Measurements from ENCODE around the gene ATP8B3. TPM values are rescaled to one million over a fixed set of nuclear protein-coding genes. Genes with fewer than 3 reads are reported as not detected.

ATP8B3 gene
- total and polyA plus RNA-seq, 9 of the 15 experiments (the other 6 are each of a cell fraction or from before 2014, with no cell fraction given): 1.2 to 12.3 (median 3.8) TPM

GRCh38 chr19:1826557-1827521 lies 14.8 kb upstream of the ATP8B3 start (continued):
- TF ChIP-seq YY1 (IDR thresholded peaks at IDR 0.05; ENCODE audit: borderline replicate concordance in 1 of 3, control insufficient read depth in 1 of 3, extremely low read depth in 1 of 3, insufficient read depth in 3 of 3, insufficient read length in 1 of 3, insufficient replicate concordance in 2 of 3, low read depth in 1 of 3, low read length in 2 of 3) (peak in 1 of 3 experiments; percentile 8), BRCA1 (IDR thresholded peaks at IDR 0.05) (no peak), BRCA1 (CRISPR knock-in tag; IDR thresholded peaks at IDR 0.05) (no peak), CBX3 (IDR thresholded peaks at IDR 0.05; ENCODE audit: borderline replicate concordance in 1 of 2, low read length in 2 of 2) (0 out of 3 replicates have a peak, but pooled peaks of 1 of the 2 experiments have one; percentile 6), ZNF551 (CRISPR knock-in tag; IDR thresholded peaks at IDR 0.05) (no peak), ZBTB11 (CRISPR knock-in tag; IDR thresholded peaks at IDR 0.05) (0 out of 6 replicates have a peak, but pooled peaks of 1 of the 3 experiments have one; percentile 8), ZNF263 (CRISPR knock-in tag; IDR thresholded peaks at IDR 0.05; ENCODE audit: borderline replicate concordance) (peak; percentile 96), GABPB1 (CRISPR knock-in tag; IDR thresholded peaks at IDR 0.05) (0 out of 2 replicates have a peak, but pooled peaks have one; percentile 16), ARID4B (CRISPR knock-in tag; IDR thresholded peaks at IDR 0.05) (peak; percentile 19), NFE2L1 (tag; IDR thresholded peaks at IDR 0.05; ENCODE audit: borderline replicate concordance, low read depth) (no peak), EGR1 (conservative IDR thresholded peaks at IDR 0.05) (peak; percentile 97), POLR2A (conservative IDR thresholded peaks at IDR 0.05) (peak; percentile 60; the same call in 1 of the 2 replicates), MTA3 (IDR thresholded peaks at IDR 0.05; ENCODE audit: borderline replicate concordance) (peak; percentile 41), PHB2 (IDR thresholded peaks at IDR 0.05; ENCODE audit: low read depth) (no peak)
- TF ChIP-seq, protein P1, sequence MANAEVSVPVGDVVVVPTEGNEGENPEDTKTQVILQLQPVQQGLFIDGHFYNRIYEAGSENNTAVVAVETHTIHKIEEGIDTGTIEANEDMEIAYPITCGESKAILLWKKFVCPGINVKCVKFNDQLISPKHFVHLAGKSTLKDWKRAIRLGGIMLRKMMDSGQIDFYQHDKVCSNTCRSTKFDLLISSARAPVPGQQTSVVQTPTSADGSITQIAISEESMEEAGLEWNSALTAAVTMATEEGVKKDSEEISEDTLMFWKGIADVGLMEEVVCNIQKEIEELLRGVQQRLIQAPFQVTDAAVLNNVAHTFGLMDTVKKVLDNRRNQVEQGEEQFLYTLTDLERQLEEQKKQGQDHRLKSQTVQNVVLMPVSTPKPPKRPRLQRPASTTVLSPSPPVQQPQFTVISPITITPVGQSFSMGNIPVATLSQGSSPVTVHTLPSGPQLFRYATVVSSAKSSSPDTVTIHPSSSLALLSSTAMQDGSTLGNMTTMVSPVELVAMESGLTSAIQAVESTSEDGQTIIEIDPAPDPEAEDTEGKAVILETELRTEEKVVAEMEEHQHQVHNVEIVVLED (CRISPR knock-in tag; IDR thresholded peaks at IDR 0.05): no peak
